GM18502 (cell line): ENCODE data around the gene POU3F3.

ENCODE experiments used
- ATAC-seq: cut with Tn5 transposase; IDR thresholded peaks from one replicate; pipeline ENCODE4 v1.9.1; 2021; ENCODE audit warnings: mild to moderate bottlenecking; ENCODE audit not compliant: unreplicated experiment, poor library complexity

The POU3F3 gene

DNA sequence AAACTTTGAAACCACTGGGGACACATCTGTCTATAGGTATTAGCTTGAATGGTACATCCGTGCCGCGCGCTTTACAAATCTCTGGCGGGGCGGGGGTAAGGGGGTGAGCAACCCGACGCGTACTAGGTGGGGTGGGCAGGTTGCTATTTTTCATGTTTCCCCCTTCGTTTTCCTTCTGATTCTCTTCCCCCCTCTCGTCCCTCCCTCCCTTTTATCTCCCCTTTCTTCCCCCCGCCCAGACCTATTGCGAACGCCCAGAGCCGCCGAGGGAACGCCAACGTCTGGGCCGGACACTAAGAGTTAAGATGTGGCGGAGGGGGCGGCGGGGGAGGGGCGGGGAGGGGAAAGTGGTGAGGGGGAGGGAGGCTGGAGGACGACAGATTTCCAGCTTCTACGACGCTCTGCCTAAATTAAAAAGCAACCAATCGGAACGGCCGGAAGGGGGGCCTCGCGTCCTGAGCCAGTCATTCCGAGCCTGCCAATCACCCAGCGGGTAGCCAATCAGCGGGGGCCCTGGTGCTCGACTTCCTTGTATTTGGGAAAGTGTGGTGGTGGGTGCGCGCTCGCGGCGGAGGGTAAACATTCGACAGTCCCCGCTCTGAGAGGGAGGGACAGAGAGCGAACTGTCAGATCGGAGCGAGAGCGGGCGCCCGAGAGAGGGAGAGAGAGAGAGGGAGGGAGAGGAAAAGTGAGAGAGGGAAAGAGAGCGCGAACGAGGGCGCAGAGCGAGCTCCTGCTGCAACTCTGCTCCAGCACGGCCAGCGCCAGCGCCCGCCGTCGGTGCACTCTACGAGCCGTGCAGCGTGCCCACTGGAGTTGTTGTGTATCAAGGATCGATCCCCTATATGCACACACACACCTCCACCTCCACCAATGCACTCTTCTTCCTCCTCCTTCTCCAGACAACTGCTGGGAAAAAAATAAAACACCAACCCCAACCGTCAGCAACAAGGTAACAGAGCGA lies at the start of gene POU3F3:
POU3F3 (plus strand) TSS at position 582 of the 964 bp plus-strand sequence. CDS start 1,396 bp downstream, outside the sequence.
- peak; percentile 54 for ATAC-seq

DNA sequence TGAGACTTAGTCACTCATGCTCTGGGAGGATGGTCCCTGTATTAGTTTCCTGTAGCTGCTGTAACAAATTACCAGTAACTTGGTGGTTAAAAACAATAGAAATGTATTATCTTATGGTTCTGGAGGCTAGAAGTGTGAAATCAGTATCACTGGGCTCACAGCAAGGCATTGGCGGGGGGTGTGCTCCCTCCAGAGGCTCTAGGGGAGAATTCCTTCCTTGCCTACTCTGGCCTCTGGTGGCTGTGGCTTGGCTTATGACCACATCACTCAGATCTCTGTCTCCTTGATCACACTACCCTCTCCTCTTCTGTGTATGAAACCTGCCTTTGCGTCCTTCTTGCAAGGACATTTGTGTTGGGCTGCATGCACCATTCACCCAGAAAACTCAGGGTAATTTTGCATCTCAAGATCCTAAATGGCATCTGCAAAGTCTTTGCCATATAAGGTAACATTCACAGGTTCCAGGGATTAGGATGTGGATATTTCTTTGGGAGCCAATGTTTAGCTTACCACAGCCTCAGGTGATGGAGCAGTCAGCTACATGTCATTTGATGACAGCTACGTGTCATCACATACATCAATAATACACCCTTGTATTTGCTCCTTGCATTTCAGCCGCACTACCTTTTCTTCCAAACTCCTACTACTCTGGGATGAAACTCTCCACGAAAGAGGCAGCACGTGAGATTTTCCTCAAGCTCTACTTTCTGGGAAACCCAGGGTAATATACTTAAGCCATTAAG lies 49.6 kb upstream of the POU3F3 start:
- ATAC-seq, result no peak

DNA sequence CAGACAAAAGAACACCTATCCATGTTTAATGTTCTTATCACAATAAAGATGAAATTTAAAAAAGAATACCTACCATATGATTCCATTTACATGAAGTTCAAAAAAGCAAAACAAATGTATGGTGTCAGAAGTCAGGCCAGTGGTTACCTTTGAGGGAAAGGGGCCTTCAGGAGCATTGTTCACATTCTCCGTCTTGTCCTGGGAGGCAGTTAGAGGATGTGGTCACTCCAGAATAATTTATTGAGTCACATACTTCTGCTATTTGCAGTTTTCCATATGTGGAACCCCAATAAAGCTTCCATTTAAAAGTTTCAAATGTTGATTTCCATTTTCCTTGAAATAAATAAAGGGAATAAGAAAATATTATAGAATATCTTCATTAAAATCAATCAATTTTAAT lies 41.6 kb upstream of the POU3F3 start:
- no peak for ATAC-seq

DNA sequence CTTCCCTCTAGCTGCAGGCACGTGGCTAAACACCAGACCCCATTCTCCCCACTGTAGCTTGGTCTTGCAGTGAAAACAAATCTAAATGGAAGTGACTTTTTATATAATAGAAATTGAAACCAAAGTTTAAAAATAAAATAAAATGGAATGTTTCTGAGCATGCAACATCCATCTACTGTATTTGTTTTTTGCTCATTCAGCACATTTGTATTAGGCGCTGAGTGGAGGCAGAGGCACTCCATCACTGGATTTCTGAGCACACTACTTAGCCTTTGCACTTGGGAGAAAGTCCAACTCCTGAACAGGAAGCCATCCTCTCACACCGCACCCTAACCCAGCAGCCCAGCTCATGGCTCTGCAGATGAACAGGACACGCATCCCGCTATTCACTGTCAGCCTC lies 37.8 kb upstream of the POU3F3 start:
- ATAC-seq, result no peak

DNA sequence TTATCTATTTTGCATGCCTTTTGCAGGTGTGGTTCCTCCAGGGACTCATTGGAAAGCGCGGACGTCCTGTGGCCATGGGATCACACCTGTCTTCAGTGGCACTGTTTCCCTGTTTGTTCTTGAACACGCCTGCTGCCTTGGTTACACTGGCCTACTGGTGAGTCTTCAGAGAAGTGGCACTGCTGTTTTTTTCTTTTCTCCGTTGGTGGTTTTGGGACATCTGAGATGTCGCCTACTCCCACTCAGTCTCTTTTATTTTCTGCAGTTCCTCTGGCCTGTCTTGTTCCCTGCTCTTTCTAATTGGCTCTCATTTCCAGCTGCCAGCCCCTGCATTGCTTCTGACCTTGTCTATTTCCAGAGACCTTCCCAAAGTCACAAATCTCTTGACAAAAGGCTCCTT lies 35.7 kb upstream of the POU3F3 start:
- no peak for ATAC-seq

DNA sequence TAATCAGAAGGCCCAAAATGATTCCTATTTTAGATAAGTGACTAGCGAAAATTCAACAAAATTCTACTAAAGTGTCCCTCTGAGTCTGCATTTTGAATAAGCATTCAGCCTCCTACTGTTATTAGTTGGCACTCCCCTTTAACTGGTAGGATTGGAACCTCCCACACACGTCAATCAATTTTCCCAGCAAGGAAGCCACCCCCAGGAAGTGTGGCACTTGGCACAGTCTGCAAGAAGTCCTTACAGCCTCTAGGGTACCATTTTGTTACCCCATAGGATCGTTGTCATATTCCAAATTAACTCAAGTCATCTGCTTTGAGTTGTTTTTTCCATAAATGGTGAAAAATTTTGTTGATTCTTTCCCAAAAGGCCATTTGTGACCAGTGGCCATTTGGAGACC lies 33.8 kb upstream of the POU3F3 start:
- no peak for ATAC-seq

DNA sequence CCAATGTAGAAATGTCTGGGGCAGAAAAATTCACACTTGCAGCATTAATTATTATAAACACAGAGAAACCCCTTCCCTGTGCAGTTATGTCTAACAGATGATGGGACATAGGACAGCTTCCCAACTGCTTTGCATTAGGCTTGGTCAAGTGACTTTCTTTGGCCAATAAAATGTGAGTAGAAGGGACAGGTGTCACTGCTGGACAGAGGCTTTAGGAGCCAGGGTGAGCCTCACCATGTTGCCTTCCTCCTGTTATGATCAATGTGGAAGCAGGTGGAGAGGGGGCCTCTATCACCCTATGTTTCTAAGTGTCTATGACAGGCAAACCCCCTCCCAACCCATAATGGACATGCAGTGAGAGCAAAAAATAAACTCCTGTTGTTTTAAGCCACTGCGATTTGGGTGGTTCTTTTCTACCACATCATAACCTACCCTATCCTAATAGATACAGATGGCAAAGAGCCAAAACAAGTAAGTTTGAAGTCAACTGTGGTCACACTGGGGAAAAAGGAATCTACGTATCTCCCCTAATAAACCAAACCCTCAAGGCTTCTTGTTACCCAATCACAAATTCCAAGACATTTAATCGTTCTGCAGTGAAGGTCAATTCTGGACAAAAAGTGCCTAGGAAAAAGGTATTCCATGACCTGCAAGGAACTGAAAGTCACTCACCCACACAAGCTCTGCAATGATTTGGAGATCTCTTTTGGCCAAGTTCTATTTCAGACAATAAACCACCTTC lies 28.6 kb upstream of the POU3F3 start:
- ATAC-seq, result no peak

DNA sequence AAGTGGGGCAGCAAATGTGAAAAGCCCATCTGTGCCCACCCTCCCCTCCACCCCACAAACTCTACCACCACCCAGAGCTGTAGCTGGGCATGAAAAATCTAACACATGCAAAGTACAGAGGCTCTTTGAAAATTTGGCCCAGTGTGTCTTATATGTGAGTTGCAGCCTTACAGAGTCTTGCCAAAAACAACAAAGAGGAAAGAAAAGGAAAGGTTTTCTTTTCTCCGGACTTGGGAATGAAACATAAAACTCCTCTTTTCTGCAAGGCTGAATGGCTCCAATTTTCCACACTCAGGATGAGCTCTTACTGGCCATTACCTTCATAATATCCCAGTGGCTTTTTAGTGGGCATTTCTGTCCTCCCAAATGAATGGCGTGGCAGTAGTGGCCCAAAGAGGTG lies 27.9 kb upstream of the POU3F3 start:
- ATAC-seq, result no peak

DNA sequence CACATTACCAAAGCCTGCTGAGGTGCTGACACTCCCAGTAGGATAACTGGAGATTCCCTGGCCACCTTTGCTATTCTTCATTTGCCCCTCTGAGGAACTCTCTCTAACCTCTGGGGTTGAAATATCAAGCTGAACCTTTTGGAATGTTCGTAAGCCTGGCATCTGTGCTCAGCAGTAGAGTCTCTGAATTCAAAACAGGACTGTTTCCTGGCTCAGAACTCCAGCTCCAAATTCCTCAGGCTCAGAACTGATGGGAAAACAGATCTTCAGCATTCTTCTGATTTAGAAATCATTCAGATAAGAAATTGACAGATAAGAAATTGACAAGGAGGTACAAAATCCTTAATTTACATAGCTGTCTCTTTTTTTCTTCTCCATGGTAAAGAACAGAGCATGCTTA lies 22.2 kb upstream of the POU3F3 start:
- ATAC-seq, result no peak

DNA sequence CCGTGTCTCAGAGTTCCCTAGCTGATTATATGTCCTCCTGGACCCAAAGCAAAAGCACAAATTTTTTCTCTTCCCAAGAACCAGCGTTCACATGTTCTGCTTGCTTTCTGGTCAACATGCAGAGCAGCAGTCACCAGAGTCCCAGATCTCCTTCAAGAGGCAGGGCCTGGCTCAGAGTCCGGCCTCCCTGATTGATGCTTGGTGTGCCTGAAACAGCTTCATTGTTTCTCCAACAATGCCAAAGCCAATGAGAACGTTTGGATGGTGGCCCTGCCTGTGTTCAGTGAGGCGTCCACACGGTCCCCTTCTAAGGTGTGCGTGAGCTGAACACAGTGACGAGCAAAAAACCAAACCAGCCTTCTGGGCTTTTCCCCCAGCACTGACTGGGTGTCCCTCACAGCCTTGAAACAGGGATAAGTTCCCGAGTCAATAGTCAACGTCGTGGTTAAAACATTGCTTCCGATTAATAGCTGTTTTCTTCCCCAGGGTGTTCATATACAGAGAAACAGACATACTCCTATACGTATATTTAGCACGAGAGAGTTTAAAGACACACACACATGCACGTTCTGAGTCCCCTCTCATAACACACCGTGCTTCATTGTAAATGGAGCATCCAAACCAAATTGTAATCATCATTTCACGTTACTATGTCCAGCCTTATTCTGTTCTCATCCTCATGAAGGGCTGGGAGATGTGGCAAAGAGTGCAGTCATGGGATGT lies 19.3 kb upstream of the POU3F3 start:
- no peak for ATAC-seq

DNA sequence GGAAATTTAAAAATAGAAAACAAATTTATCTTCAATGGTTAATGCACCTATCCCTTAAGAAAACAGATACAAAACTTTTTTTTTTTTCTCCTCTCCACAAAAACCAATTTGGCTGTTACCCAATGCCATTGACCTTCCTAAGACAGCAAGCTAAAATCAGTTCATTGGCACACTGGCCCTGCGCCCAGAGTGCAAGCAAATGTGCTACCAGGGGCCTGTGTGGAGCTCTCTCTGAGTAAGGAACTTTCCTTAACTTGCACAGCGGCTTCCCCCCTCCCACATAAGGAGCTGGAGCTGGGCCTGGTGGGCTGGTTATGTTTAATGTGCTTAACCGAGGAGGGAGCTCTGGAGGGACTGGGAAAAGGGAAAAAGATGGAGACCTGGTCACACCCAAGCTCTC lies 17.6 kb upstream of the POU3F3 start:
- ATAC-seq, result no peak

DNA sequence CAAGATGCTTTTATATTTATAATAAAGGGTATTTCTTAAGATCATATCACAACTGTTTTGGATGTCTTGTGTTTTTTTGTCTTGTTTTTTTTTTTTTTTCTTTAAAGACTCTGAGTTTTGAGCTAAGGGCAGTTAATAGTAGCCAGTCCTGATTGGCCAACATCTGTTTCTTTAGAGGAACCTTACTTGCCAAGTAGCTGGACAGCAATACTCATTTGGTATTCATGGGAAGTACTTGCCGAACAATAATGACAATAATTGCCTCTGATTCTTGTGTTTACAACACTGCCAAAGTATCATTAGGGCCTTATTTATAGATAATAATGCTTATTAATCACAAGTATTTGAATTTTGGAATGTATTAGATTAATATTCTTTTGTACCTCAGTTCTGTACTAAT lies 17.1 kb upstream of the POU3F3 start:
- no peak for ATAC-seq

DNA sequence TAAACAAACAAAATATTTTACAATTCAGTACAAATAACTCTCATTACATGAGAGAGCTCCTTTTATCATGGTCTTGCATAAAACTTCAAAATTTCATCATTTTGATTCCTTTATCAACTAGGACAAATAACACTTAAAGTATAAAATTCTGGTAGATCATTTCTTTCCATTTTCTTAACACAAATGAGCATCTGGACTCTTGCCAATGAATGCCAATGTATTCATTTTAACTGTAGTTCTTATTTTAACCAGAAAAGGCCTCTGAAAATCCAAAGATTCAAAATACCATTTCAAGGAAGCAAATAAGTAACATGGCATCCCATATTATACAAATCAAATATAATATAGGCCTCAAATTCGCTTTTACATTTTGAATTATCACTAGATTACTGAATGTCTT lies 13.8 kb upstream of the POU3F3 start:
- ATAC-seq, result no peak

DNA sequence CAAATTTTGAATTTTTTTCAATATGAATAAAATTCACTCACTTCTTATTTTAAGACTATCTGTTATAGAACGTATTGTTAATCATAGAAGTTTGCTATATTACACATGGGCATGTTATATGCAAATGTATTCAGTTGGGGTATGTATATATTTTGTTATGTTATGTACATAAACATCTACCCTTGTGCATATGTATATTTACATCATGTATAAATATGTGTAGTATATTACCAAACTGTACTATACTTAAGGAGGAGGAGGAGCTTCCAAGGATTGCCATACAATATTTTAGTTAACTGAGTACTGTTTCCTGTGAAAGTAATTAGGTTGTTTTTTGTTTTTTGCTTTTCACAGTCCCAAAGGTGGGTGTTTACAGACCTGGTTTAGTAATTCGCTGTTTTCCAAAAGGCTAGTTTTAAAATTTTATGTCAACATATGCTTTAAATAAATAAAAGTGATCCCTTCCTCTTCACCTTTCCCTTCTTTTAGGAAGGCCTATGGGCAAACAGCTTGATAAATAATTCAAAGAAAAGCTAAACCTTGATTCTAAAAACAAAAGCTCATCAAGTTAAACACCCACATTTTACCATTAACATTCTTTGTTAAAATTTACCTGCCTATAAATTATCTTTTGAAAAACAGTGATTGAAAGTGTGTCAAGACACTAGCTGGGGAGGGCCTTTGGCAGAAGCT lies 12.9 kb upstream of the POU3F3 start:
- ATAC-seq, result no peak

DNA sequence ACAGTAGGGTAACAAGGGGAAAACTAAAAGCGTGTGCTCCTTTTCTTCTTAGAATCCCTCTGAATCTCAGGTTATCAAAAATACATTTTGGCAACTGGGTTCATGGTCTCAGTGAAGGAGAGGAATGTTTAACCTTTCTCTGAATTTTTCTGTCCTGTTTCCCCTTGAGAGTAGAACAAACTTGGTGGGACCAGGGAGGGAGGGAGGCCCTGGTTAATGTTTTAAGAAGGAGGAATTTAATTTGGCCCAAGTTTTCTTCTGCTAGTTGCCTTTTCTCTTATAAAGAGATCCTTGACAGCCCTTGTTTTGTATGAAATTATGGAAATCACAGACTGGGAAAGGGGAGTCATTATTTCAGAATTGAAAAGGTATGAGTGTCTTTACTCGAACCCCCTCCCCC lies 12.2 kb upstream of the POU3F3 start:
- no peak for ATAC-seq

DNA sequence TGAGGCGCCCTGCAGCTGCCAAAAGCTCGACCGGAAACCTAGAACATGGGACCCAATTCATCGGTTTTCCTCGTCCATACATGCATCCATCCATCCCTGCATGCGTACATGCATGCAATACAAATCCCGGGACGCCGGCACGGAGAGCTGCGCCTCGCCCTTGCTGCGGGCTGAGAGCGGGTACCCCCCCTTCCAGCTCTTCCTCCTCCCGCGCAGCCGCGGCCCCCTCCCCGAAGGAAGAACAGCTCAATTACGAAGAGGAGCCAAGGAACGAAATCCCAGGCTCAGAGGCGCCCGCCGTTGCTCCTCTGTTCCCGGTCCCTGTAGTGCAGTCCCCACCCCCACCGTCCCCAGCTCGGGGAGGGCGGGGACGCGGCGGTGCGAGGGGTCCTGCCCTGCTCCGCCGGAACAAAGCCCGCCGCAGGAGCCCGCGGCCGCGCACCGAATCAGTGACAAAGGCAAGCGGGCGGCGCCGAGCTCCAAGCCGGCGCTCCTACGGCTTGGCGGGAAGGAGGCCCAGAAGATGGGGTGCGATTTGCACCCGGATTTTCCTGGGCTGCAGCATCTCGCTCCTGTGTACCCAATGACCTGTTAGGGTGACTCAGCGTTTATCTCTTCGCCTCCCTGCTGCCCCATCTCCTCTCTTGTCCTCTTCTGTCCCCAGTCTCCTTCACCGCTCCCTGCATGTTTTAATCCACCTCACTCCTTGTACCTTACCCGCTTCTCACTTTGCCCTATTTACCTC lies 8.9 kb upstream of the POU3F3 start:
- ATAC-seq, result no peak

DNA sequence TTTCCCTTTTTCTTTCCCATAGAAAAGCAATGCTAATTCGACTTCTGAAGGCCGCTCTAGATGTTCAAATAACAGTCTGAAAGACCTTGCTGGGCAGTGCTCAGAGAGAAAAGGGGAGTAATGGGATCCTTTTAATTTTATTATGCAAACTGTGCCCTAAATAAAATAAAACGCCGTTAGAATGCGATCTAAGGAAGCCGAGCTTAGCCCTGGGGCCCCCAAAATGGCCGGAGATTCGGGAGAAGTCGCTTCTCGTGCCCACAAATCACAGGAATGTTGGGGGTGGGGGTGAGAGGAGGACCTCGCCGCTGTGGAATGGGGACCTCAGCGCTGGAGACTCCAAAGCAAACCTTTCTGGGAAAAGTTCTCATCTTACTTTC lies 8.4 kb upstream of the POU3F3 start:
- ATAC-seq, result no peak

DNA sequence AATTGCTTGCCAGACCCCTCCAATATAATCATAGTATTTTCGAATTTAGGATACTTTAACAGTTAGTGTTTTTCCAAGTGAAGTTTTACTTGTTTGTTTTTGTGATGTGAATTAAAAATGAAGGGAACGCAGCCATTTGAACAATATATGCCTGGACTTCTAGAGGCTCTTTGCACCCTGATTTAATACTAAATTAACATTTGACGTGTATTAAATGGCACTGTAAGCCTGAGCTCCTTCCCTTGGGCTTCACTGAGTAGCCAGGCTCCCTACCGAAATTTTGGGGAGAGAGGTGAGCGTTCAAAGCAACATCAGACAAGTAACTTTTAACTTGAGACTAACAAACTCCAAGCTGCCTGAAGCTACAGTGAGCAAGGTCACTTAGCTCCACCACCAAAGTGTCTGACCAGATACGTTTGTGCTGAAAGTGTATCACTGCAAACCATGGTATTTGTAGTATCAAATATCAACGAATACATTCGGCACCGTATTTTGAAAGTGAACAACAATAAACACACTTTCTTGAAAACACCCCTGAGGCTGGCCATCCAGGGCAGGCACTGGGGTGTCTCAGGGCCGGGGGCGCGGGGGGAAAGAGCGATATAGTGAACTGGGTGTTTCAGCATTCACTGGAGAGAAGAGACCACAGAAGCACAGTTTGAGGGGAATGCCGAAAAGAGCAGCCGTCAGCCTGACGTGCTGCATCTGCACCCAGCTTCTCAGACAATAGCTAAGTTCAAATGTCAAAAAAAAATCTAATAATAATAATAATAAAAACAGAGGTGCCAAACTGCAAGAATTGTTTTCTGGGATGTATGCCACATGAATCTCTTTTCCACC lies 7.7 kb upstream of the POU3F3 start:
- no peak for ATAC-seq
